GM12878 (cell line): ENCODE results near the gene KRT82. TPM values are rescaled to one million over a fixed set of nuclear protein-coding genes. Genes with fewer than 3 reads are reported as not detected.

Experiments used
- ATAC-seq: fragments of 200-7000 bp; cut with Tn5 transposase; 3 replicates; pipeline ENCODE4 v1.9.1; 2020; ENCODE audit warnings: mild to moderate bottlenecking, moderate library complexity
- BruUV-seq: library from RNA; stranded (reverse); fragments of 400-500 nt; replicated peaks from 2 replicates; lab custom pipeline; 2021; lab: Mats Ljungman, UMichigan
- CTCF ChIA-PET: fragments of 300-600 bp; sonication (Branson Sonifier 250); formaldehyde crosslinking; extraction: SDS; loops from one replicate; lab custom pipeline; 2021; ENCODE audit warnings: inconsistent platforms; lab: Yijun Ruan, JAX
- POLR2A ChIA-PET: fragments of 350-600 bp; formaldehyde crosslinking; extraction: SDS; loops from one replicate; lab custom pipeline; 2021; ENCODE audit warnings: inconsistent platforms; lab: Charles Lee
- RAD21 ChIA-PET: fragments of 300-600 bp; sonication (Branson Sonifier 250); formaldehyde crosslinking; loops from one replicate; lab custom pipeline; 2023; ENCODE audit warnings: antibody characterized with exemption; ENCODE audit not compliant: unreplicated experiment; lab: Charles Lee
- SMC1A ChIA-PET: fragments of 300-600 bp; sonication (Branson Sonifier 250); formaldehyde crosslinking; loops from one replicate; lab custom pipeline; 2023; ENCODE audit not compliant: unreplicated experiment, uncharacterized antibody; lab: Charles Lee
- DNase-seq: peaks from one replicate; pipeline ENCODE4 v3.0.0-alpha.2; 2011; ENCODE audit warnings: low read depth, low spot score
- FAIRE-seq: peaks from 3 replicates; lab custom pipeline; 2011; peaks lifted over from hg19 to GRCh38; lab: Jason Lieb, UNC
- H2AFZ ChIP-seq: 2 replicates; pipeline ENCODE4 v1.6.0; 2011; ENCODE audit warnings: low read depth, low read length, control low read depth; ENCODE audit not compliant: control insufficient read depth
- H3K27ac ChIP-seq: 2 replicates; pipeline ENCODE4 v1.5.1; 2011; ENCODE audit warnings: control low read depth; ENCODE audit not compliant: control insufficient read depth, insufficient read depth
- H3K27me3 ChIP-seq, 2 experiments: replicated peaks in 1 of 2; 2 replicates each; pipeline versions ENCODE4 v1.6.0 to v1.6.1; 2011; ENCODE audit warnings: low read length in 1 of 2; ENCODE audit not compliant: control insufficient read depth in 2 of 2, insufficient read depth in 2 of 2
- H3K36me3 ChIP-seq, 2 experiments: 2 replicates each; pipeline ENCODE4 v1.5.1; 2011; ENCODE audit warnings: low read length in 1 of 2; ENCODE audit not compliant: control insufficient read depth in 2 of 2, insufficient read depth in 2 of 2
- H3K4me1 ChIP-seq: 2 replicates; pipeline ENCODE4 v1.6.1; 2011; ENCODE audit warnings: mild to moderate bottlenecking, low read length, moderate library complexity, mixed read lengths; ENCODE audit not compliant: control insufficient read depth, insufficient read depth
- H3K4me2 ChIP-seq: 2 replicates; pipeline ENCODE4 v1.6.0; 2011; ENCODE audit warnings: control low read depth; ENCODE audit not compliant: control insufficient read depth, insufficient read depth
- H3K4me3 ChIP-seq: fragments of 200-600 bp; sonication (generic); 2 replicates; pipeline ENCODE4 v1.5.1; 2016
- H3K79me2 ChIP-seq: 2 replicates; pipeline ENCODE4 v1.6.0; 2011; ENCODE audit warnings: low read length; ENCODE audit not compliant: control insufficient read depth, insufficient read depth
- H3K9ac ChIP-seq: 2 replicates; pipeline ENCODE4 v1.8.0; 2011; ENCODE audit warnings: low read length, control low read depth, mixed read lengths; ENCODE audit not compliant: control insufficient read depth, insufficient read depth
- H3K9me3 ChIP-seq: replicated peaks from 3 replicates; pipeline ENCODE4 v1.5.1; 2011; ENCODE audit warnings: mild to moderate bottlenecking, low read length; ENCODE audit not compliant: control insufficient read depth, insufficient read depth
- H4K20me1 ChIP-seq: 2 replicates; pipeline ENCODE4 v1.6.0; 2011; ENCODE audit not compliant: control insufficient read depth, insufficient read depth
- BHLHE40 ChIP-seq, 2 experiments: fragments of 450-650 bp in 1 of 2; IDR thresholded peaks; 2 replicates each; pipeline ENCODE4 v1.6.1; 2011 to 2017; ENCODE audit warnings: low read depth in 2 of 2, borderline replicate concordance in 1 of 2, improper control_type of control experiment in 1 of 2, low read length in 1 of 2, mild to moderate bottlenecking in 1 of 2
- BRCA1 ChIP-seq: IDR thresholded peaks from 2 replicates; pipeline ENCODE4 v1.6.1; 2011; ENCODE audit warnings: low read depth, low read length, improper control_type of control experiment
- CBFB ChIP-seq: IDR thresholded peaks from 2 replicates; pipeline ENCODE4 v1.6.1; 2016; ENCODE audit warnings: antibody characterized with exemption, low read depth
- CREM ChIP-seq: IDR thresholded peaks from 2 replicates; pipeline ENCODE4 v1.6.1; 2014; ENCODE audit warnings: antibody characterized with exemption, low read depth
- CTCF ChIP-seq, 3 experiments: IDR thresholded peaks in 2 of 3; conservative IDR thresholded peaks in 1 of 3; 2 replicates each; pipeline ENCODE4 v1.5.1; 2011; ENCODE audit warnings: low read depth in 3 of 3, low read length in 3 of 3, mild to moderate bottlenecking in 3 of 3, control low read depth in 2 of 3, moderate library complexity in 2 of 3, inconsistent platforms in 1 of 3, mixed read lengths in 1 of 3; ENCODE audit not compliant: control insufficient read depth in 2 of 3, insufficient read depth in 1 of 3; ENCODE audit errors: extremely low read depth in 1 of 3
- DPF2 ChIP-seq: fragments of 450-650 bp; IDR thresholded peaks from 2 replicates; pipeline ENCODE4 v1.6.1; 2017; ENCODE audit warnings: mild to moderate bottlenecking
- E2F4 ChIP-seq: IDR thresholded peaks from 2 replicates; pipeline ENCODE4 v1.6.1; 2012; ENCODE audit warnings: low read depth, low read length, improper control_type of control experiment
- FOXK2 ChIP-seq: fragments of 450-650 bp; IDR thresholded peaks from 2 replicates; pipeline ENCODE4 v1.6.1; 2017; ENCODE audit warnings: mild to moderate bottlenecking, moderate library complexity
- HDGF ChIP-seq: fragments of 450-650 bp; IDR thresholded peaks from 2 replicates; pipeline ENCODE4 v1.6.1; 2016; ENCODE audit warnings: antibody characterized with exemption
- IKZF2 ChIP-seq, 2 experiments: fragments of 450-650 bp; IDR thresholded peaks; 2 replicates each; pipeline ENCODE4 v1.6.1; 2017; ENCODE audit warnings: mild to moderate bottlenecking in 2 of 2, moderate library complexity in 2 of 2
- MXI1 ChIP-seq: fragments of 150-350 bp; IDR thresholded peaks from 2 replicates; pipeline ENCODE4 v1.6.1; 2011; ENCODE audit warnings: low read depth, mild to moderate bottlenecking, inconsistent platforms, low read length, improper control_type of control experiment
- MYC ChIP-seq: IDR thresholded peaks from 2 replicates; pipeline ENCODE4 v1.6.1; 2011; ENCODE audit warnings: mild to moderate bottlenecking, low read length, moderate library complexity, inconsistent platforms; ENCODE audit not compliant: insufficient read depth, insufficient replicate concordance, insufficient read length, severe bottlenecking
- PAX8 ChIP-seq: fragments of 450-650 bp; IDR thresholded peaks from 2 replicates; pipeline ENCODE4 v1.6.1; 2017; ENCODE audit warnings: mild to moderate bottlenecking, moderate library complexity
- PKNOX1 ChIP-seq: fragments of 450-650 bp; IDR thresholded peaks from 2 replicates; pipeline ENCODE4 v1.6.1; 2016; ENCODE audit warnings: mild to moderate bottlenecking
- POU2F2 ChIP-seq: IDR thresholded peaks from 3 replicates; pipeline ENCODE4 v1.6.1; 2011; ENCODE audit warnings: low read depth, mild to moderate bottlenecking, low read length, borderline replicate concordance
- RUNX3 ChIP-seq: IDR thresholded peaks from 2 replicates; pipeline ENCODE4 v1.6.1; 2012; ENCODE audit warnings: low read length, inconsistent platforms
- SMAD1 ChIP-seq: fragments of 450-650 bp; IDR thresholded peaks from 2 replicates; pipeline ENCODE4 v1.6.1; 2018; ENCODE audit warnings: mild to moderate bottlenecking, low read depth; ENCODE audit not compliant: partially characterized antibody
- SMARCA5 ChIP-seq: fragments of 450-650 bp; IDR thresholded peaks from 2 replicates; pipeline ENCODE4 v1.6.1; 2017; ENCODE audit warnings: mild to moderate bottlenecking
- WGBS: methylation state at CpG from one replicate; pipeline ENCODE4 v1.1.6; 2016; ENCODE audit warnings: low lambda C conversion rate; ENCODE audit not compliant: insufficient replicate concordance, insufficient coverage; ENCODE audit errors: missing lambda C conversion rate; 5-methylcytosine and 5-hydroxymethylcytosine counted together
- in situ Hi-C: fragments of 300-500 bp; cut with MboI; formaldehyde crosslinking; loops from 9 replicates; pipeline ENCODE4 v1.14.3; 2018; ENCODE audit warnings: mixed read lengths
- intact Hi-C: fragments of 100-400 bp; cut with micrococcal nuclease; formaldehyde crosslinking; loops from one replicate; pipeline ENCODE4 v1.14.2; 2022; ENCODE audit not compliant: unreplicated experiment
- polyA plus RNA-seq, 11 experiments: library from polyadenylated mRNA; depleted of rRNA in 4 of 11; unstranded in 6 of 11; stranded (reverse) in 5 of 11; fragments of >200 nt; fragmentation: Nextera tagmentation in 4 of 11; fragmentation: Illumina TruSeq in 1 of 11; extraction: Ambion mirVana in 4 of 11; extraction: Trizol in 1 of 11; gene quantifications; 1 replicate in 1 of 11; 2 replicates in 10 of 11; pipeline versions ENCODE4 v1.2.1 to v1.2.3, GENCODE V29; 2011 to 2016; ENCODE audit warnings: inconsistent platforms in 2 of 11, missing spikeins in 2 of 11, low read depth in 1 of 11
- total RNA-seq, 4 experiments: library from RNA; depleted of rRNA in 3 of 4; stranded (reverse); fragments of >200 nt in 3 of 4; fragmentation: Illumina TruSeq in 1 of 4; extraction: Trizol in 1 of 4; gene quantifications; 2 replicates each; pipeline versions ENCODE4 v1.2.1 to v1.2.3, GENCODE V29; 2013 to 2021

Gene KRT82
- total and polyA plus RNA-seq, 10 of the 15 experiments (the other 5 are each of a cell fraction or from before 2014, with no cell fraction given) = not detected

GRCh38 chr12:52359621-52360061 is 46.5 kb downstream of the KRT82 start (continued):
- TF ChIP-seq SMAD1 (no peak), MYC (no peak)

GRCh38 chr12:52358575-52359350 is 47.4 kb downstream of the KRT82 start:
- H3K9me3 ChIP-seq = no peaks in the 10 kb centered on the region
- TF ChIP-seq SMARCA5 (no peak), RUNX3 (peak; percentile 63; the same call in 1 of the 2 replicates), POU2F2 (peak; percentile 95), FOXK2 (no peak), CTCF (IDR thresholded peaks at IDR 0.05 in 2 of 3, conservative IDR thresholded peaks at IDR 0.05 in 1 of 3; ENCODE audit: control insufficient read depth in 2 of 3, extremely low read depth in 1 of 3, insufficient read depth in 1 of 3, low read depth in 3 of 3, low read length in 3 of 3) (peak in 2 of 3 experiments; percentile 12 to 27; a peak in 2 of 6 replicates), CREM (no peak), E2F4 (no peak), BRCA1 (no peak), BHLHE40 (IDR thresholded peaks at IDR 0.05; ENCODE audit: borderline replicate concordance in 1 of 2, low read depth in 2 of 2, low read length in 1 of 2) (no peak), CBFB (no peak), PKNOX1 (peak; percentile 69; the same call in 1 of the 2 replicates), MXI1 (no peak), IKZF2 (IDR thresholded peaks at IDR 0.05) (peak; percentile 45 to 46; a peak in 3 of 4 replicates), PAX8 (no peak), HDGF (no peak), DPF2 (0 out of 2 replicates have a peak, but pooled peaks have one; percentile 25)
- peak; percentile 97 for ATAC-seq
- in situ Hi-C loops (no loop called here), intact Hi-C loops (no loop called here)
- H3K27ac ChIP-seq = no peak overlapping the region
- H3K4me2 ChIP-seq = peak overlapping the region; percentile 12
- H3K27me3 ChIP-seq = 0 out of 4 replicates have a peak, but pooled peaks cover 0 to 3% of the 10 kb centered on the region in 2 experiments
- H3K9ac ChIP-seq = no peak overlapping the region
- no peak overlapping the region for H3K4me3 ChIP-seq
- no peaks in the 10 kb centered on the region for H3K79me2 ChIP-seq
- BruUV-seq = no TSS peak
- RAD21 ChIA-PET = no interaction called here
- CTCF ChIA-PET = interaction anchor here (1.4 to 1.8 kb wide), 2 partner anchors 31 to 512 kb away, joined by 4 to 5 read pairs; no protein-coding TSS in a partner anchor
- peaks cover 12% of the 10 kb centered on the region for H3K4me1 ChIP-seq
- no peaks in the 10 kb centered on the region for H3K36me3 ChIP-seq
- no peak overlapping the region; the same call in 1 of the 2 replicates for H2AFZ ChIP-seq
- POLR2A ChIA-PET = no interaction called here
- 4% methylated on average over 5 of the region's 5 CpGs for WGBS
- H4K20me1 ChIP-seq = no peaks in the 10 kb centered on the region; the same call in 1 of the 2 replicates
- peak; percentile 34 for DNase-seq
- FAIRE-seq = peak; percentile 90
- SMC1A ChIA-PET = interaction anchor here (1.3 kb wide), 1 partner anchor 15 kb away, joined by 3 read pairs; no protein-coding TSS in a partner anchor
